ENCODE results near the gene SAT1. TPM values are rescaled to one million over a fixed set of nuclear protein-coding genes. Genes with fewer than 3 reads are reported as not detected.
"Not testable (repeated sequence)": the region's sequence is repeated elsewhere in the genome, so short reads cannot be mapped to it uniquely, and the experiment has no call there.

Gene SAT1
- total RNA-seq, 8 experiments from 2014 or later: 13.3 to 269 (median 89.1) TPM

DNA sequence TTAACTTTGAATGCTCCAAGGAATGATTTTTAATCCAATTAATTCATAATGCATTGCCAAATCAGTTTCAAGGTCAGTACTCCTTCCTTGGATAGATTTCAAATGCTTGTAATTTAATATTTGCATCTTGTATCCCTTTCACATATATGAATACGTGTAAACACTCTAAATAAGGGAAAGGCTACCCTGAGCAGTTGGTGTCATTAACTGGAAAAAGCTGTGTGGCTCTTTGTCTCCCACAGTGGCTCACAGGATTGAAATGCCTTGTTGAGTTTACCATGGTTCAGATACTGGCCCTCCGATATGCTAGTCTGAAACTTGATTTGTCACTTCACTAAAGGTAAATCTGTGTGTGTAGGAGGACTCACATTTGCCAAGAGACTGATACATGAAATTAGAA lies 23.2 kb upstream of the SAT1 start:
- 20 to 100% (median 100%) methylated on average over 1 to 2 of the region's 2 CpGs; no CpG with 5 or more reads in 7 of the 10 experiments for WGBS, 10 experiments
- in situ Hi-C loops (cut with MboI; ENCODE audit: low pct_unique_long_range_greater_than_20kb in 2 of 9, low sequenced_read_pairs in 9 of 9, unreplicated experiment in 9 of 9): no loop called here
- no peak overlapping the region for H3K4me3 ChIP-seq
- H3K4me1 ChIP-seq (replicated peaks in 1 of 2): no peaks in the 10 kb centered on the region
- H3K27ac ChIP-seq: no peak overlapping the region
- ATAC-seq (replicated peaks in 6 of 8): peak in 2 of 8 experiments; percentile 55 to 89

- 0 to 100% (median 52%) methylated on average over 1 to 4 of the region's 4 CpGs; no CpG with 5 or more reads in 5 of the 10 experiments for WGBS, 10 experiments
- no peak for ATAC-seq (replicated peaks in 6 of 8)
- in situ Hi-C loops (cut with MboI; ENCODE audit: low pct_unique_long_range_greater_than_20kb in 2 of 9, low sequenced_read_pairs in 9 of 9, unreplicated experiment in 9 of 9): no loop called here
Measured at GRCh38 chrX:23764188-23764984, 18.6 kb upstream of the SAT1 start.

GRCh38 chrX:23765449-23765848 lies 17.5 kb upstream of the SAT1 start:
- H3K4me1 ChIP-seq (replicated peaks in 1 of 2): no peaks in the 10 kb centered on the region
- no peak overlapping the region for H3K27ac ChIP-seq
- in situ Hi-C loops (cut with MboI; ENCODE audit: low pct_unique_long_range_greater_than_20kb in 2 of 9, low sequenced_read_pairs in 9 of 9, unreplicated experiment in 9 of 9): no loop called here
- H3K4me3 ChIP-seq: no peak overlapping the region
- 59 to 100% (median 93%) methylated on average over 2 to 5 of the region's 5 CpGs; no CpG with 5 or more reads in 7 of the 10 experiments for WGBS, 10 experiments
- no peak for ATAC-seq (replicated peaks in 6 of 8)

More at GRCh38 chrX:23764188-23764984, 18.6 kb upstream of the SAT1 start:
- Histone ChIP-seq H3K4me3 (no peak overlapping the region), H3K4me1 (replicated peaks in 1 of 2) (no peaks in the 10 kb centered on the region), H3K27ac (no peak overlapping the region)

GRCh38 chrX:23765868-23766267 lies 17.1 kb upstream of the SAT1 start:
- Histone ChIP-seq H3K27ac (no peak overlapping the region), H3K4me3 (no peak overlapping the region), H3K4me1 (replicated peaks in 1 of 2) (no peaks in the 10 kb centered on the region)
- whole genome bisulfite sequencing, 10 experiments: 60 to 100% (median 80%) methylated on average over 1 of the region's 16 CpGs; no CpG with 5 or more reads in 7 of the 10 experiments
- no peak for ATAC-seq (replicated peaks in 6 of 8)
- in situ Hi-C loops (cut with MboI; ENCODE audit: low pct_unique_long_range_greater_than_20kb in 2 of 9, low sequenced_read_pairs in 9 of 9, unreplicated experiment in 9 of 9): no loop called here

DNA sequence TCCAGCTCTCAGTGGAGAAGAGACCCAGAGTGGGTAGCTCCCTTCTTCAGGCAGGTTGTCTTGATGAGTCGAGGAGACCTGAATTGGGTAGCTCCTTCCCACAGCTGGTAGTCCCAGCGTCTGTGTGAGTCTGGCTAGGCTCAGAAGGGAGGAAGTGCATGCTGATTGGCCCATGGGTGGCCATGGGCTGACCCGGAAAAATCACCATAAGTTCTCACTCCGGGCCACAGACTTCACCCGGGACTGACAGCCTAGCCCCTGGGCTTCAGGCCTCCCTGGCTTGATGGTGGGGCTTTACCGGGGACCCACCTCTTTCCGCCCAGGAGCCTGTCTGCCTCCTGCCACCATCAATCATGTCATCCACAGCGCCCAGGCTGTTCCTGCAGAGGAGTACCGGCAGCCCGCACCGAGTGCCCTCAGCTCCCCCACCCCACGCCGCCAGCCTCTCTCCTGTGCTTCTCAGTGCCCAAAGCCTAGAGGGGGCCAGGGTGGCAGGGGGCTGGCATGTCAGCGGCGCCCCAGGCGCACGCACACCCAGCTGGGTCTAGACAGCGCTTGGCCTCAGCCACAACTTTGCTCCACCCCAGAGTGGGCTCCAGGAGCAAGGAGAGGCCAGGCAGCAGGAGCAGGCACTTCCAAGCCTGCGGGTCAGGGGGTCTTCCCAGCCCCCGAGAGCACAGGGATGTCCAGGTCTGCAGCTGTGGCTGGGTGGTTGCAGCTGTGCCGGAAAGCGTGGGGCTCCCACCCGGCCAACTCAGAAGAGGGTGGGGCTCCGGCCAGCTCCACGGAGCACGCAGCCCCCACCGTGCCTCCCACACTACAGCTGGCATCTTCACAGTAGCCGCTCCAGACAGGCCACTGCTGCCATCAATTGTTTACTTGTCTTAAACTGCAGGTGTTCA lies 16.1 kb upstream of the SAT1 start:
- in situ Hi-C loops (cut with MboI; ENCODE audit: low pct_unique_long_range_greater_than_20kb in 2 of 9, low sequenced_read_pairs in 9 of 9, unreplicated experiment in 9 of 9): no loop called here
- Histone ChIP-seq H3K27ac (no peak overlapping the region), H3K4me3 (no peak overlapping the region), H3K4me1 (replicated peaks in 1 of 2) (no peaks in the 10 kb centered on the region)
- WGBS, 10 experiments: 33 to 89% methylated on average over 5 to 6 of the region's 28 CpGs; no CpG with 5 or more reads in 8 of the 10 experiments
- peak in 2 of 8 experiments; percentile 47 to 67 for ATAC-seq (replicated peaks in 6 of 8)

GRCh38 chrX:23770142-23770541 lies 12.8 kb upstream of the SAT1 start:
- ATAC-seq (replicated peaks in 6 of 8): no peak
- Histone ChIP-seq H3K4me3 (no peak overlapping the region), H3K27ac (no peak overlapping the region), H3K4me1 (replicated peaks in 1 of 2) (no peaks in the 10 kb centered on the region)
- WGBS, 10 experiments: 10 to 100% (median 100%) methylated on average over 2 of the region's 2 CpGs; no CpG with 5 or more reads in 7 of the 10 experiments
- in situ Hi-C loops (cut with MboI; ENCODE audit: low pct_unique_long_range_greater_than_20kb in 2 of 9, low sequenced_read_pairs in 9 of 9, unreplicated experiment in 9 of 9): no loop called here

DNA sequence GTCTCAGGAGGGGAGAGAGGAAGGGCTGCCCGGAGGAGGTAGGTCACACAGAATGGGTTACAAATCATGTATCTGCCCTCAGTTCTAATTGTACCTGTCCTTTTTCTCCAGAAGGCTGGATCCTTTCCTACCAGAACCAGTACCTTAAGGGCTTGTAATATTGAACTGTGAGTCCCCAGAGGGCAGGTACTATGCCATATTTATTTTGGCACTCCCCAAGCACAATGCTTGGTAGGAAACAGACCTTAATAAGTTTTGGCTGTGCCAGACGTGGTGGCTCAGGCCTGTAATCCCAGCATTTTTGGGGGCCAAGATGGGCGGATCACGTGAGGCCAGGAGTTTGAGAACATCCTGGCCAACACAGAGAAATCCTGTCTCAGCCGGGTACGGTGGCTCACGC lies 11.9 kb upstream of the SAT1 start:
- in situ Hi-C loops (cut with MboI; ENCODE audit: low pct_unique_long_range_greater_than_20kb in 2 of 9, low sequenced_read_pairs in 9 of 9, unreplicated experiment in 9 of 9); ATAC-seq (replicated peaks in 6 of 8); H3K4me3 ChIP-seq; H3K4me1 ChIP-seq (replicated peaks in 1 of 2); H3K27ac ChIP-seq: not testable (repeated sequence)
- WGBS, 10 experiments: 94% methylated on average over 3 of the region's 7 CpGs; no CpG with 5 or more reads in 9 of the 10 experiments

GRCh38 chrX:23773601-23774175 lies 9.3 kb upstream of the SAT1 start:
- in situ Hi-C loops (cut with MboI; ENCODE audit: low pct_unique_long_range_greater_than_20kb in 2 of 9, low sequenced_read_pairs in 9 of 9, unreplicated experiment in 9 of 9): no loop called here
- WGBS, 10 experiments: 59 to 100% (median 88%) methylated on average over 1 to 3 of the region's 3 CpGs; no CpG with 5 or more reads in 4 of the 10 experiments
- no peak for ATAC-seq (replicated peaks in 6 of 8)
- H3K27ac ChIP-seq: no peak overlapping the region
- H3K4me1 ChIP-seq (replicated peaks in 1 of 2): no peaks in the 10 kb centered on the region
- H3K4me3 ChIP-seq: no peak overlapping the region

DNA sequence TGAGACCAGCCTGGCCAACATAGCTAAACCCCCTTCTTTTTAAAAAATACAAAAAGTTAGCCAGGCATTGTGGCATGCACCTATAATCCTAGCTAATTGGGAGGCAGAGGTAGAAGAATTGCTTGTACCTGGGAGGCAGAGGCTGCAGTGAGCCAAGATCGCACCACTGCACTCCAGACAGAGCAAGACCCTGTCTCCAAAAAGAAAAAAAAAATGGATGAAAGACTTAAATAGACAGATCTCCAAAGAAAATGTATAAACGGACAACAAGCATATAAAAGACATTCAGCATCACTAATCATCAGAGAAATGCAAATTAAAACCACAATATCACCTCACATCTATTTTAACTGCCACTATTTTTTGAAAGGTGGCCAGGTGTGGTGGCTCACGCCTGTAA lies 6.6 kb upstream of the SAT1 start:
- 0 to 100% (median 40%) methylated on average over 1 to 2 of the region's 3 CpGs; no CpG with 5 or more reads in 5 of the 10 experiments for WGBS, 10 experiments
- ATAC-seq (replicated peaks in 6 of 8): no peak

GRCh38 chrX:23779025-23779424 lies 3.9 kb upstream of the SAT1 start:
- H3K27ac ChIP-seq: no peak overlapping the region
- no peak overlapping the region for H3K4me3 ChIP-seq
- in situ Hi-C loops (cut with MboI; ENCODE audit: low pct_unique_long_range_greater_than_20kb in 2 of 9, low sequenced_read_pairs in 9 of 9, unreplicated experiment in 9 of 9): loop anchor here in 4 of 9 experiments (25.0 kb wide), 2 partner anchors 108 to 133 kb away; partner anchors contain the start of genes APOO (in 1 of the 4) and CXorf58 (in 1 of the 4)
- 88% methylated on average over 3 of the region's 4 CpGs; no CpG with 5 or more reads in 9 of the 10 experiments for WGBS, 10 experiments
- ATAC-seq (replicated peaks in 6 of 8): no peak
- no peaks in the 10 kb centered on the region for H3K4me1 ChIP-seq (replicated peaks in 1 of 2)

More for the DNA sequence above, 6.6 kb upstream of the SAT1 start:
- in situ Hi-C loops (cut with MboI; ENCODE audit: low pct_unique_long_range_greater_than_20kb in 2 of 9, low sequenced_read_pairs in 9 of 9, unreplicated experiment in 9 of 9): loop anchor here in 4 of 9 experiments (25.0 kb wide), 2 partner anchors 111 to 136 kb away; partner anchors contain the start of genes APOO (in 1 of the 4) and CXorf58 (in 1 of the 4)
- no peak overlapping the region for H3K27ac ChIP-seq
- no peak overlapping the region for H3K4me3 ChIP-seq
- no peaks in the 10 kb centered on the region for H3K4me1 ChIP-seq (replicated peaks in 1 of 2)

DNA sequence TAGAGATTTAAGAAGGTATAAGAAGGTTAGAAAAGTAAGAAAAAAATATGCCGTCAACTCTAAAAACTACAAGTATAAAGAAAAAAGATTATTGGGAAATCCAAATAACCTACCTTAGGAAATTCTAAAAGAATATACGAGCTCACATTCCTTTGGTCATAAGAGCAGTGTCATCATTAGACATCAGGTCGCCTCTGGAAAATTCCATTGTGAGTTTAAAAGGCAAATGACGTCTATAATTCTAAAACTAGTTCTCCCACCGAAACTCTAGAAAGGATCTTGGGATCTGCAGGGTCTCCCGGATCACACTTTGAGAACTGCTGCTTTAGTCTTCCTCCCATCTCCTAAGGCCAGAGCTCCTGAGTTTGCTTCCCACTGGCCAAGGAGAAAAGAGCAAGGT lies 518 bp upstream of the SAT1 start:
- in situ Hi-C loops (cut with MboI; ENCODE audit: low pct_unique_long_range_greater_than_20kb in 2 of 9, low sequenced_read_pairs in 9 of 9, unreplicated experiment in 9 of 9): loop anchor here in 4 of 9 experiments (25.0 kb wide), 2 partner anchors 105 to 130 kb away; partner anchors contain the start of genes APOO (in 1 of the 4) and CXorf58 (in 1 of the 4)
- Histone ChIP-seq H3K4me3 (peak overlapping the region; percentile 50 to 73 (median 67)), H3K27ac (no peak overlapping the region), H3K4me1 (replicated peaks in 1 of 2) (no peaks in the 10 kb centered on the region)
- ATAC-seq (replicated peaks in 6 of 8): peak in 1 of 8 experiments; percentile 2
- WGBS, 10 experiments: 33 to 91% (median 58%) methylated on average over 1 to 6 of the region's 6 CpGs; no CpG with 5 or more reads in 2 of the 10 experiments
